GM18907 (cell line): ENCODE results near the gene LRRTM4.
"Not testable (repeated sequence)": the region's sequence is repeated elsewhere in the genome, so short reads cannot be mapped to it uniquely, and the experiment has no call there.

Source experiments
- ATAC-seq: cut with Tn5 transposase; IDR thresholded peaks from one replicate; pipeline ENCODE4 v1.9.1; 2021; ENCODE audit warnings: mild to moderate bottlenecking, moderate library complexity; ENCODE audit not compliant: unreplicated experiment

Gene LRRTM4

DNA sequence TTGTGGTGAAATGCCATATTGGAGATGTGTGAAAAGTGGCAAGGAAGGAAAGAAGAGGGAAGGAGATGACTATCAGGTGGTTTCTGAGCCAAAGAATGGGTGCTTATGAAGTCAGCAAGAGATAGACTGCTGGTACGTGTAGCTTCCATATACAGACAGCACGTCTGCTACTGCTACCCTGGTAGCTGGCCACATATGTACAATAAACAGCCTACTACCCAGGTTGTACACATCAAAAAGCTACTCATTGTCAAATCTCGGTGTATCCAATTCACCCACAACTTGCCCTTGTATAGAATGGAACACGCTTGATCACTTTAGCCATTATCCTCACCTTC, 761.8 kb downstream of the LRRTM4 start:
- ATAC-seq: no peak

DNA sequence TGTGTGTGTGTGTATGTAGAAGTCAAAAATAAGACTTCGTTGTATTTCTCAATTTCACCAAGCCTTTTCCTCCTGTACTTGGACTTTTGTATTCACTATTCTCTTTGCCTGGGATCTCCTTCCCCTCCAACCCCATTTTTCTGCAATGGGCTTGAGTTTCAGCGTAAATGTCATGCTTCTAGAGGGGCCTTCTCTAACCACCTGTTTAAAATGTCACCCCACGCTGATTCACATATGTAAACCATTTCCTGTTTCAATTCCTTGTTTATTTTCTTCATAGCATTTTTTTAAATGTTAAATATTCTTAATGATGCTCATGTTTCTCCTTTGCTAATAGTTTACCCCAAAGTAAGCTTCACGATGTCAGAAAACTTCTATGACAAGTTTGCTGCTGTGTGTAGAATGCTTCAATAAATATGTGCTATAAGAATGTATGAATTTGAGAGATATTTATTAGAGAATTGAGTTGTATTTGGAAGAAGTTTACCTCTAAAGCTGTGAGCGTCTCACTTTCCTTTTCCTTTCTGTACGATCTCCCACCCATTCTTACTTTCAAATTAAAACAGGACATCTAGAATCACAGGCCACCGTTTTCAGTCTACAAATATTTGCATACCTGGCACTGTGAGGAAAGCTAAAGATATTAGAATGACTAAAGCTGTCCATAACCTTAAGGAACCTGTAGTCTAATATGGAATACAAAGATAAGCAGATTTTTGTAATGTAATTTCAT, 762.4 kb downstream of the LRRTM4 start:
- ATAC-seq: no peak

GRCh38 chr2:76752506-76752905, 769.7 kb downstream of the LRRTM4 start:
- no peak for ATAC-seq

DNA sequence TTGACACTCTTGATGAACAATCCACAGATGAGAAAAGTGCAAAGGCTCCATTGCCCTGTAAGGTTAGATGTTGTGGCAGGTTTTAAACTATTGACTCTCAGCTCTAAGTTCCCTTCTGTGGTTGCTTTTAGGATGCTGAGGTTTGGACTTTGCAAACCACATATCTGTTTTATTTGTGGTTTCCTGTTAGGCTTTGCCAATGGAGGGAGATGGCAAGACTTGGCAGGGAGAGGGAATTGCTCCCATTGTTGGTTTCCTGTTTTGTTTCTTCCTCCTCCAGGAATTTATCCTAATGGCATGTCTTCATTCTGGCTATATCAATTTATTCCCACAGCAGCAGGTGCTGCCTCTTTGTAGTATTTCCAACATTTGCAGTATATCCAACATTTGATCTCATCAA, 772.3 kb downstream of the LRRTM4 start:
- ATAC-seq: no peak

GRCh38 chr2:76748581-76749296, 773.4 kb downstream of the LRRTM4 start:
- no peak for ATAC-seq

DNA sequence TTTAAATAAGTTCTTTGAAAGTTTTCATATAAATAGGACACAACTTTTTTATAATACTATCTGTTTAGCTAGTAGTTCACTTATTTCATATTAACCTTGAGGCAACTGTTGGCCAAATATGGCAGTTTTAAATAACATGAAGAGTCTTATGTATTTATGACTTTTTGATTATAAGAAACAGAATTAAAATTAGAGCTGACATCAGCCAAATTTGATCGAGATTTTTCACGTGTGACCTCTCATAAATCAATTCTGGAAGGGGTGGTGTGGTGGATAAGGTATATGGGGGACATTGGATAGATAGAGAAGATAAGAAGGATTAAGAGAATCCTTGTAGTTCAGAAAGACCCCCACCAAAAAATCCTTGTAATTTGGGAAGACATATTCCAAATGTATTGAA, 776.6 kb downstream of the LRRTM4 start:
- ATAC-seq: no peak

DNA sequence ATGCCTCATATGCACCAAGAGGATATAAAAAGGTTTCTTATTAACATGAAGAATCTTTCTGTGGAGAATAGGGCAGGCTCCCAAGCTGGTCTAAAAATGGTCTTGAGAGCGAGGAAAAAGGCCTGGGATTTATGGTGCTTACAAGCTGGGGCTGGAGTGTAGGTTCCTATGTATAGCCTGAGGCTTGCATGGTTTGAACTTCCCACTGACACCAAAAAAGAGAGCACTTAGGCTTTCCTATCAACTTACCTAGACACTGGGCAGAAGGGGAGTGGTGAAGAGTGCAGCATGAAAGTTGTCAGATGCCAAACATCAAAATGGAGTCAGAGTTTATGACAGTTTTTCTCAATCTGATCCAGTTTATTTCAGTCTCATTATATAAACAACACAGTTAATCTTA, 784.6 kb downstream of the LRRTM4 start:
- ATAC-seq: no peak

DNA sequence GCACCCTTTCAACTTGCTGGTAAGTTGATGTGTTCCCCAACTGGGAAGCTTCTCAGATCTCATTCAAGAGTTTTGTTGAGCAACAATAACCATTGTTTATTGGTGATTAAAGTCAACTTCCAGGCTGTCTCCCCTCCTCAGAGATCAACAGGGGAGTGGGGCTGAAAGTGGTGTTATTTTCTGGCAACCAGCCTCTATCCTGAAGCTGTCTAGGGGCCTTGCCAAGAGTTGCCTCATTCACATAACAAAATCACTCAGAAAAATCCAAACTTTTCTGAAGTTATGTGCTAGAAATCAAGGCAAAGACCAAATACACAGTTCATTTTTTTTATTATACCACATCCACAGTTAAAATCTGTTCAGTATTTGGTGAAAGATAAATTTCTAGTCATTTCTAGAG, 788.4 kb downstream of the LRRTM4 start:
- no peak for ATAC-seq

- ATAC-seq: no peak
Measured at GRCh38 chr2:76731157-76731556, 791.0 kb downstream of the LRRTM4 start.

- ATAC-seq: no peak
Measured at GRCh38 chr2:76730021-76730420, 792.2 kb downstream of the LRRTM4 start.

DNA sequence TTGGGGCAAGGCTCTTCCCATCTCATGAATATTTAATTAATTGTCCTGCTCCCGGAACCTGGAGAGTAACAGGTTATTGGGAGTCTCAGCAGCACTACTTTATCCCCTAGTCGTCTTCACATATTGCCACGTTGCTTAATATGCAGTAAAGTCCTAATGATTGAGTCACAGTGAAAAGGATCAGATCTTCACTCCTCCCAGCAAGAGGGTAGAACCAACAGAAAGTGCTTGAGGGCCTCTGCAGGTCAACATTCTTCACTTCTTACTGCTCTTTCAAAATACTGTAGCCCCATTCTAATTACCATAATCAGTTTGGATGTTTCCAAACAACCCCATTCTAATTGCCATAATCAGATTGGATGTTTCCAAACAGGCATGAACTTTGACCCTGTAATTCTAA, 801.0 kb downstream of the LRRTM4 start:
- no peak for ATAC-seq

DNA sequence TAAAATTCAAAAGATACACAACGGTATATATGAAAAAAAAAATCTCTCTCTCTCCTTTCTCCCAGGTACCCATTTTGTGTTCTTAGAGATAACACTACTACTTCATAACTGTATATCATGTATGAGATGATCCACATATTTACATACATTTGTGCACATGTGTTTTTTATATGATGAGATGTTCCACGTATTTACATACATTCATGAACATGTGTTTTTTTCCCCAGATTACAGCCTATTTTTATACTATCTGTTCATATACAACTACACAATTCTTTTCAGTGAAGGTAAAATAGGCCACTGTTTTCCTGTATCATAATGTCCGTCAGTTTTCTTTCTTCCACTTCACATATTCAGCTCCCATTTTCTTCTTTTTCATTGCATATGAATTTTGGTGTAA, 808.9 kb downstream of the LRRTM4 start:
- no peak for ATAC-seq

- no peak for ATAC-seq
Measured at GRCh38 chr2:76711490-76711889, 810.7 kb downstream of the LRRTM4 start.

DNA sequence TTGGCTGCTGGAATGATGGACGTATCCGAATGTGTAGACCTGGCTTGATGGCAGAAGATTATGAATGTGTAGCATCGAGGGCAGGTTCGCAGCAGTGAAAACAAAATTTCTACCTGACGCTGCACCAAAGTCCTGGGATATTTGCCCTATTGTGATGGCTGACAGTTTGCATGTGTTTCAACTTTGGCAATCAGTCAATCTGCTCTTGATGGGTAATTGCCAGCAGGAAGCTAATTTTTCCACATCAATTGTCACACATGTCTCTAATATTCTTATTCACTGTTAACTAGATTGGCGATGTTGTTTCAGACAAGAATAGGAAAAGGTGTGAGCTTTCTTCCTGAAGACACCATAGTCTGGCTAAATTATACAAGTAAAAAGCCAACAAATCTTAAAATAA, 821.3 kb downstream of the LRRTM4 start:
- no peak for ATAC-seq

GRCh38 chr2:76697998-76698713, 824.0 kb downstream of the LRRTM4 start:
- ATAC-seq: not testable (repeated sequence)
